Activated naive CD4-positive, alpha-beta T cell treated with Interleukin-2 at 50 U/mL for 16 hours (primary cell): ENCODE results near the gene CCK.

ENCODE experiments used
- DNase-seq: peaks from one replicate; pipeline ENCODE4 v3.0.0-alpha.2; 2020

The CCK gene

DNA sequence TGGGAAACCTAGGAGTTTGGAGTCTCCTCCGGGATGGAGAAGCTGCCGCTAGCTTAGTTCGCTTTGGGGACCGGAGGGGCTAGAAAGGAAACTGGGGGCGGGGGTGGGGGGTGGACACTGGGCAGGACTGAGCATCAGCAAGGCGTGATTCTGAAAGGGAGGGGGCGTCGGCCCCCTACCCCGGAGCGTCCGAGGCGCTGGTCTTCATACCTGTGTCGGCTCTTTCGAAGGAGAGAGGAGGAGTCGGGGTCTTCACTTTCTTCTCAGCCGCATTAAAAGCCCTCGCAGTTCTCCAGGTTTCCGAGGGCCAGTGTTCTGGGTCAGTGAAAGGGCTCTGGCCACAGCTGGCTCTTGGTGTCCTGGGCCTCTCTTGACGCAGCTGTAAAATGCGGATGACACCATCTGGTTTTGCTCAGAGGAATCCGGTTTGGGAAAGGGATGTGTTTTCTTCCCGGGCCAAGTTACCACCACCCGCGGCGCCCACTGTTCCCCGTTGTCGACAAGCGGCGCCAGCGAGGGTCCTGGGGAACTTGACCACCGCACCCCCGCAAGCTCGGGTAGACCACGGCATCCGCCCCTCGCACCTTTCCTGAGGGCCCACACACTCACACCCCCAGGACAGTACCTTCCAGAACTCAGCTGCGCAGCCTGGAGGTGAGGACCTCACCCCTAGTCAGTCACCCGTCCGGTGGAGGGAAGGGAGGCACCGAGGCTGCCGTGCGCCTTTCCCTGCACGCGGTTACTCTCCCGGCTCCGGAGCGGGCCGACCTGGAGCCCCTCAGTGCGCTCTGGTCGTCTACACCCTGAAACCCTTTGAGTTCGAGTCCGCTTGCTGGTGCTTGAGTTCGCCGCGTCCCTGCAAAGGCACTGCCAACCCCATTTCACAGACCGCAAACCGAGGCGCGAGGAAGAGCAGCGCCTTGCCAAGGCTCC lies 660 bp downstream of the CCK start:
- DNase-seq, result no peak

DNA sequence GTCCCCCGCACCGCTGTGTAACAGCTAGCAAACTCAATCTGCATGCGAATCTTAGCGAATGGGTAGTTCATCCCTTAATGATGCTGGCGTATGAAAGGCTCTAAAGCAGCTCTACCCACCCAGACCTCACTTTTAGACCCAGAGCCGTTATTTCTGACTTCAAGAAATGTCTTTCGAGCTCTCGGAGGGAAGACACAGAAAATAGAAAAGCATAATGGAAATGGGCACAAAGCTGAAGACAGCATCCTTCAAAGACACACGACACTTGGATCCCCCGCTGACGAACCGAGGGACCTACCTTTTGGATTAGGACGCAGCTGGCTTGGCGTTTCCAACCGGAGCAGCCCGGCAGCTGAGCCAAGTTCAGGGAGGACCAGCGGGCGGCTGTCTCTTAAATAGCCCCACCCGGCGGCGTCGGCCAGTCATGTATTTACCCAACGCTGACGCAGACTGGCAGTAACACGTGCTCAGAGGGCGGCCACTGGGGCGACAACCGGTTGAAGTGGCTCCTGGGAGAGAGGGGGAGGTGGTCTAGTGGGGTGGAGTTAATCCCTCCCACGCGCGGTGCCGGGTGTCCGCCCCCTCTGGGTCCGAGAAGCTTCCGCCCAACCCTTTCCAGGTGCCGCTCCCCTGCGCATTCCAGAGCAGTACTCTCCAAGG lies 1.5 kb downstream of the CCK start:
- DNase-seq, result no peak

DNA sequence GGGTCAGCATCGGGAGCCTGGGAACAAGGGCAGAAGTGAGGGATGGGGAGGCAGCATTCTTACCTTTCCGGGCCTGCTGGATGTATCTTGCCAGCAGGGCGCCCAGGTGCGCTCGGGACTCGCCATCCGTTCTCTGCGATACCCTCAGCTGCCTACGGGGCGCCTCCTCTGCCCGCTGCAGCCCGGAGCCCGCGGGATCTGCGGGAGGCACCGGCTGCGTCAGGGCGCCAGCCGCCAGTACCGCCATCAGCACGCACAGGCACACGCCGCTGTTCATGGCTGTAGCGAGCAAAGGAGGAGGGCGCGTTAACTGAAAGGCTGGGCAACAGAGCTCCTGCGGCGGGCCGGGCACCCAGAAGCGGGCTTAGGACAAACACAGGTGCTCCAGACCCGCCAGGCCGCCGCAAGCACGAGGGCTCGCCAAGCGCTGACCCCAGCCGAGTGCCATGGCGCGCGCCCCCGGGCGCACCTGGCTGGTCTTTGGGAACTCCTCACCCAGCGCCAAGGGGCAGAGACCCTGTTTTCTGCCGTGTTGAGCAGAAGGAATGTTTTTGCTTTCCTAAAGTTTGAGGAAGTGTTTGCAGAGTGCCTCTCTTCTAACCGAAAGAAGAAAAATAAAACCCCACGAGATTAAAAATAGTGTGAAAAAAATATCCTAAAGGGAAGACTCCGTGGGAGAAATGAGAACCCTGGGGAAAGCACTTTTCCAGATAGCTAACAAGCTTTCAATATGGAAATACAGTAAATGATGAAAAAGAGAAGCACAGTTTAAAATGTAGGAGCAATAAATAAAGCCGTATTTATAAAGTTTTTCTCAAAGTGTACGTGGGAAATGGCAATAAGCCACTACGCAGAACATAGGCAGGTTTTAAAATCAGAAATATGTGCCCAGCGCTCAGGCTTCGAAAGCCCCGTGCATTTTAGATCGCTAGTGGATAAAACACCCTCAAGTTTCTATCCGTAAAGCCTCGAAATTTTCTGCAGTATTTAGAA lies 2.3 kb downstream of the CCK start:
- DNase-seq, result no peak

DNA sequence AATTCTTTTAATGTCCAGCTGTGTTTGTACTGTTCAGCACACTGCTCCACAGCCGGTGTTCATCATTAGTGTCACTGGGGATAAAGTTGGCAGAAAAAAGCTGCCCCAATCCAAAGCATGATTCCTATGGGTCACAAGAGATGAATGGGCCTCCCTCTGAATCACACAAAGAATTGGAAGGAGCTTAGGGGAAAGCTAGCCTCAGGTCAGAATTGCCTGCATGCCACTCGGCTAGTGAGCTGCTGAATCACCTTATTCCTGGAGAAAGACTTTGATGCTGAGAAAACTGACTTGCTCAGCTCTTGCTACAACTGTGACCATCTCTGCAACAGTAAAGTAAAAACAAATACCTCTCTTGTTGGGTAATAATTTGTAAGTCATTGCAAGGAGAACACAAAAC lies 3.5 kb downstream of the CCK start:
- no peak for DNase-seq

DNA sequence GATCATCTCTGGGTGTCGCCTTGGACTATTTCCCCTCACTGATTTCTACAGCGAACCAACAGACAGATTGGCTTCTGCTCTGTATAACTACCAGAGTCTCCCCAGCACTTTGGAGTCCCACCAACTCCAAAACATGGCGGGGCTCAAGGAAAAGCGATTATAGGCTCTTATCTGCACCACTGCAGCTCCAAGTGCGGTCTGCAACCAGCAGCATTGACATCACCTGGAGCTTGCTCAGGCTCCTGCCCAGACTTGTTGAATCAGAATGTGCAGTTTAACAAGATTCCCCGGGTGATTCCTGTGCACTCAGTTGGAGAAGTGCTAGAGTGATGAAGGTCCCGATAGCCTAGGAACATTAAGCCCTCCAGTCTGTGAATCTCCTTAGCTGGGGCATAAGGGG lies 9.0 kb downstream of the CCK start:
- DNase-seq, result no peak

DNA sequence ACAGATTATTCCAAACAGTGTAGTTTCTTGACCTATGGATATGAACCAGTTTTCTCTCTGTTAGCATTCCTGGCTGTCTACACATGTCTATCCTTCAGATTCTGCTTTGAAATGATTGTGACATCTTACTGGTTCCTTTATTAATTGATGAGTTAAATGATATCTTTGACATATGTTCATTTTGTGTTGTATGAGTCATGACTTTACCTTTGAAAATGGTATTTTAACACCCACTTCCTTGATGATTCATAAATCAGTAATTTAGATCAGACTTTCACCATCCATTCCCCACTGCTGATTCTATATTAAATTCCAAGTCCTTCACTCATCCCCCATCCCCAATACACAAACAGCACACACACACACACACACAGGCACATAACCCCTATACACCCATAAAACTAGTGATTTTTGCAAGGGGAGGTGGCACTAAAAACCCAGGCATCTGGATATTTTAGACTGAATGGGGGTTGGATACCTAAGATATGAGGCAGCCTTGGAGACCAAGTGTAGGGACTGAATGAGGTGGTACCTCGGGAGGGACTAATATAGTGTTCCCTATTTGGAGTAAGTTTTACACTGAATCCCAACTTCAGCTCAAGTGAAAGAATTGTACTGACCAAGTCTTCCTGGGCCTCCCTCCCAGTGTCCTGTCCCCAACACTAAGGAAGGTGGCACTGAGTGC lies 9.7 kb downstream of the CCK start:
- no peak for DNase-seq

DNA sequence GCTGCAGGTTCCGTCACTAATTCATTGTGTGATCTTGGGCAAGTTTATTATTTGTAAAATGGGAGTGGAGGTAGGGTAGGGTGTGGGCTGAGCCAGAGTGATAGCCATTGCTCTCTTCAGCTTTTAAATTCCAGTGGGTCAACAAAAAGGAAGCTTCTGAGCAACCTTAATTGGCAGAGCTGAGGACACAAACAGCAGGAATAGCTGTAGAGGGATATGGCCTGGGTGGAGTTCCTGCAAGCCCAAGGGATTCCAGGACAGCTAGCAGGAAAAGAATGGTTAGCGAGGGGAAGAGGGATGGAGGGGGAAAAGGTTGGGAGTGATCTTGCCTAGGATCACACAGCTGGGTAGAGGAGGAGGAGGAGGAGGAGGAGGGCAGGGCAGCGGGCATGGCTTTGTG lies 11.4 kb downstream of the CCK start:
- no peak for DNase-seq

DNA sequence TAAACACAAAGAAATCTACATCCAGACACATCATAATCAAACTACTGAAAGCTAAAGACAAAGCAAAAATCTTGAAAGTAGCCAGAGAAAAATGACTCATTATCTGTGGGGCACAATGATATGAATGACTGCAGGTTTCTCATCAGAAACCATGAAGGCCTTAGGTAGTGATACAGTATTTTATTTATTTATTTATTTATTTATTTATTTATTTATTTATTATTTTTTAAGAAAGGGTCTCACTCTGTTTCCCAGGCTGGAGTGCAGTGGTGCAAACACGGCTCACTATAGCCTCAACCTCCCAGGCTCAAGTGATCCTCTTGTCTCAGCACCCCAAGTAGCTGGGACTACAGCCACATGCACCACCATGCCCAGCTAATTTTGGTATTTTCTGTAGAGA lies 15.2 kb downstream of the CCK start:
- DNase-seq, result no peak

DNA sequence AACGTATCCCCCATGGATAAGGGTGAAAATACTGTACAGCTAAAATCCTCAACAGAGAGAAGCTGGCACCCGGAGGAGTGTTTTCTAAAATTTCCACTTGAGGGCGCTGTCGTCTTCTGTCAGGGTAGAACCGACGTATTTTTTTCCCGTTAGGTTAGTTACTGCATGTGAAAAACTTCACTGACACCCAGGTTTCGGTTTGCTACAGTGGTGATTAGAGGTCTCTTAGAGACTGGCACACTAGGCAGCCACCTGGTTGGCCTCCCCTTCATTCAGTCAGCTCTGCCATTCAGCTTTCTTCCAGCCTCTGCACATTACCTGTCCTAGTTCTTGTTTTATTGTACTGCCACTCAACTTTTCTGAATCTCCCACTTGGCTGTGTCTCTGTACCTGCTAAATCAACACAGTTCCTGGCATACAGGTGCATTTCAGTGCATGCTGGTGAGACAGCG lies 18.4 kb downstream of the CCK start:
- DNase-seq, result peak; percentile 52

DNA sequence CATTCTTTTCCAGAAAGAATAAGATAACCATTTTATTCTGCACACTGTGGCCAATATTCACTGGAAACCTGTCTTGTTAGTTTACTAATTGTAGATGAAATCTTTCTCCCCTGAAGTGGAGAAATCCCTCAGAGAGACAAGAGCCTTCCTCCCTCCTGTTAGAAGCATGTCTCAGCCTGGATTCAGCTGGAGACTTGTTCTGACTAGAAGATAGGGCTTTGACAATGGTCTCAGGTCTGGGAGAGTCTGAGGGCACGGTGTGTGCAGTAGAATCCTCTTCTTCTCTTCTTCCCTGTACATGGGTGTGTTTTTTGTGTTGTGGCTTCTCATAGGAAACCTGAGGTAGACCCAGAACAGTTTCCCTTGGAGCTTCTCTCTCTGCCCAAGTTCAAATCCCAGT lies 19.9 kb downstream of the CCK start:
- DNase-seq, result no peak

DNA sequence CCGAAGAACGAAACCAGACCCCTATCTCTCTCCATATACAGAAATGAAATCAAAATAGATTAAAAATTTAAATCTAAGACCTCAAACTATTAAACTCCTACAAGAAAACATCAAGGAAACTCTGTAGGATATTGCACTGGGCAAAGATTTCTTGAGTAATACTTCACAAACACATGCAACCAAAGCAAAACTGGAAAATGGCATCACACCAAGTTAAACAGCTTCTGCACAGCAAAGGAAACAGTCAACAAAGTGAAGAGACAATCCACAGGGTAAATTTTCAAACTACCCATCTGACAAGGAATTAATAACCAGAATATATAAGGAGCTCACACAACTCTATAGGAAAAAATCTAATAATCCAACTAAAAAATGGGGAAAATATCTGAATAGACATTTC lies 29.4 kb downstream of the CCK start:
- no peak for DNase-seq

DNA sequence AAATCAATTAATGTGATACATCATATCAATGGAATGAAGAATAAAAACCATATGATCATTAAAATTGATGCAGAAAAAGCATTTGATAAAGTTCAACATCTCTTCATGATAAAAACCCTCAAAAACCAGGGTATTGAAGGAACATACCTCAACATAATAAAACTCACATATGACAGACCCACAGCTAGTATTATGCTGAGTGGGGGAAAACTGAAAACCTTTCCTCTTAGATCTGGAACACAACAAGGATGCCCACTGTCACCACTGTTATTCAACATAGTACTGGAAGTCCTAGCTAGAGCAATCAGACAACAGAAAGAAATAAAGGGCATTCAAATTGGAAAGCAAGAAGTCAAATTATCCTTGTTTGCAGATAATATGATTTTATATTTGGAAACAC lies 30.5 kb downstream of the CCK start:
- DNase-seq, result no peak

DNA sequence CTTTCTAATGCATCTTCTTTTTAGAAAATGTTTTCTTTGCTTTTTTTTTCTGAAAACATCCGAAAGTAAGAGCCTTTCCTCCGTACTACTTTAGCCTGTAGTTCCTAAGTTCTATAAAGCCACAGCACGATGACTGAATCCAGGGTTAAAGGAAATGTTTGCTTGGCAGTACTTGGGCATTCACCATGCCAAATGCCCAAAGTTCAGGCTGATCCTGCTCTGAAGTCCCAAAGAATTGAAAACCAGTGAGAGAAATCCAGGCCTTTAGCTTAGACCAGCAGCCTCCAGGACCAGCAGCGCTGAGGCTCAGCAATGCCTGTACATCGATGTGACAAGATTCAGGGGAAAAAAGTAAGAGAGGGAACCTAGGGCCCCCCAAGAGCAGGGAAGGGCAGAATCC lies 35.1 kb downstream of the CCK start:
- DNase-seq, result no peak

DNA sequence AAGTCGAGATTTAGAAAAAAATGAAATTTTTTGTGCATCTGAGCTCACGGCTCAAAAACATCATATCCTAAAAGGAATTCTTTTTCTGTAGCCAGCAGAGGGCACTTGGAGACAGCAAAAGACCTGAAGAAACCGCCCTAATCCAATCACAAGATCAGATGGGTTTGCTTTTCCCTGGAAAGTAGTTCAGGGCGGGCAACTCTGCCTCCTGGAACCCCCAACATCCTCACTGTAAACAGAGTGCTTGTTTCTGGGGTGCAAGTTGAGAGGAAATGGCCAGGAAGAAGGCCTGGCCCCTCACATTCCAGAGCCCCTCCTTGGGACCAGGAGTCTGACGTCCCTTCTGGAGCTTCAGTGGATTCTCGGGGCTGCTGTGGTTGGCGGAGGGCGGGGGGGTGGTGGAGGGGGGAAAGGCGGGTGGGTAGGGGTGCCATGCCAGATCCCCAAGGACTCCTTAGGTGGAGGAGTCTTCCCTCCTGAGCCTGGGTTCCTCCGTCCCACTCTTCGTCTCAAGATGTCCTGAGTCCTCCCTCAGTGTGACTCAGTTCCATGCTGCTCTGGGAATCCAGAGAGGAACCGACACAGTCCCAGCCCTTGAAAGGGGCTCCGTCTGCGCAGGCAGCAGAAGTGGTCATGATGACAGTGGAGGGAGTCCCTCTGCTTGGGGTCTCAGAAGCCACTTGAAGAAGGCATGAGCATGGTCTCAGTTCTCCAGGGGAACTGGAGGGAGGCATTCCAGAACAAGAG lies 35.9 kb downstream of the CCK start:
- DNase-seq, result no peak

DNA sequence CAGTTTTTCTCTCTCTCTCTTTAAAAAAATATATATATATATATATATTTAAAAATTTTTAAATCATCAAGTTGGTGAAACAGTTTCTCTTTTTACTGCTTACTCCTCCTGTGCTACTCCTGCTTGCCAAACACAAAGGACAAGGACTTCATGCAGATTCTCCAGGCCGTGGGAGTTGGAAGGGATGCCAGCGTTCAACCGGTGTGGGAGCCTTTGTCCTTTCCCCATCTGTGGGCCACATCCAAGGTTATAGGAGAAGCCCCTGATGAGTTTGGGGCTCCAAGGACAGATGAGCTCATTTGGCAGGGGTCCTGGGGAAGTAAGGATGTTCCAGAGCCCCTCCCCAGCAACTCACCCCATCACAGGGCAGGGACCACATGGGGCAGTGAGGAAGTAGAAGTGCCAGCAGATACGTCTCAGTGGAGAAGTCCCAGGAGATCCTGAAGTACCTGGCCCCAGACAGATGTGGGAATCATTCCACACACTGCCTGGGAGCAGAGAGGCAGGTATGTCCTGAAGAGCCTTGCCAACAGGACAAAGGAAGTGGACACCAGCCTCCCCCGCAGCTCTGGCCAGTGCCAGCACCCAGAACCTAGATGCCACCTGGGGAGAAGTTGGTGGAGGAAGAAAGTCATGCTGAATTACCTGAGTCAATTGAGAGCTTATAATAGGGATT lies 36.6 kb downstream of the CCK start:
- no peak for DNase-seq

DNA sequence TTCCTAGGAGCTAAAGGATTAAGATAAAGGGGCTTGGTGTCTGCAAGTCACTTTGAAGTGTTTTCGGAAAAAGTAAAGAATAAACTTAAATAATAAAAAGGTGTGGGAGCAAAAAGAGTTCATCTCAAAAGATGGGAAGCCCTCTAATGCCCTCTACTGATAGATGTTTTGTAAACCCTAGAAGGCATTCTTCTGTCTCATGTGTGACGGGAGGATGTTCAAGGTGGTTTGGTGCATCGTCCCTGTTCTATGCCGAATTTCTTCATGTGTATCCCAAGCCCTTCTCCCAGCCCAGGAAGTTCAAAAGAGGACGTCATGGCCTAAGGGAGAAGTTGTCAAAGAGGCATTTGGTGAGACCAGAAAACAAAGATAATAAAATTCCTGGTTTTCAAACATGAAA lies 37.2 kb downstream of the CCK start:
- no peak for DNase-seq

DNA sequence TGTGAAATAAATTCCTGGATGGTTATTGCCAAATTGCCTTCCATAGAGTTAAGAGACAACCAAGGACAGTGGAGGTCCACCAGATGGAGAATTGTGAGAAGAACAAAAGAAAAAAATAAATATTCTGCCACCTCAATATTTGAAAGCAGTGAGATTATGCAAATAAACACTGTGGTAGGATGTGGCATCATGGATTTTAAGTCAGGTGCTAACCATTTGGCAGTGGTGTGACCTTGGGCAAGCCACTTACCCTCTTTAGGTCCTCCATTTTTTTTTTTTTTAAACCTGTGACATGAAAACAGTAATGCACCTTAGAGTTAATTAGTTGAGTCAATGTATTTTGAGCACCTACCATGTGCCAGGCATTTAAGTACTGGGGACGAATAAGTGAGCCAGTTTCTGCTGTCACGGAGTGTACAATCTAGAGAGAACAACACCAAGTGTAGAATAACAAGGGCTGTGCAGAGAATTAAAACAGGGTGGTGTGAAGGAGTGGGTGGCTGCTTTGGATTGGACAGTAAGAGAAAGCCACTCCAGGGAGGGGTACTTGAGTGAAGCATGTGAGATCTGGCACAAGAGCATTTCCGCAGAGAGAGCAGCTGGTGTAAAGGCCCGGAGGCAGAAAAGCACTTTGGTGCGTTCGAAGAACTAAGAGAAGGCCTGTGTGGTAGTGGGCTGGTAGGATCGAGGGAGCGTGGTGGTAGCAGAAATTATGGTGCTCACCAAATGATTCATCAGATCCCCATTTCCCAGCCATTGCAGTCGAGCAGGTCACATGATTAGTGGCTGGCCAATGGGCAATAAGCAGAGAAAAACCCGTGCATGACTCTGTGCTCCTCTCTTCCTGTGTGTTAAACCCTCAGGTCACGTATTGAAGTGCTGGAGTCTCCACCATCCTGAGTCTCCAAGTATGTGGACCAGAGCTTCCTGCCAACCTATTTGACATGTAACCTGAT lies 39.2 kb downstream of the CCK start:
- no peak for DNase-seq

DNA sequence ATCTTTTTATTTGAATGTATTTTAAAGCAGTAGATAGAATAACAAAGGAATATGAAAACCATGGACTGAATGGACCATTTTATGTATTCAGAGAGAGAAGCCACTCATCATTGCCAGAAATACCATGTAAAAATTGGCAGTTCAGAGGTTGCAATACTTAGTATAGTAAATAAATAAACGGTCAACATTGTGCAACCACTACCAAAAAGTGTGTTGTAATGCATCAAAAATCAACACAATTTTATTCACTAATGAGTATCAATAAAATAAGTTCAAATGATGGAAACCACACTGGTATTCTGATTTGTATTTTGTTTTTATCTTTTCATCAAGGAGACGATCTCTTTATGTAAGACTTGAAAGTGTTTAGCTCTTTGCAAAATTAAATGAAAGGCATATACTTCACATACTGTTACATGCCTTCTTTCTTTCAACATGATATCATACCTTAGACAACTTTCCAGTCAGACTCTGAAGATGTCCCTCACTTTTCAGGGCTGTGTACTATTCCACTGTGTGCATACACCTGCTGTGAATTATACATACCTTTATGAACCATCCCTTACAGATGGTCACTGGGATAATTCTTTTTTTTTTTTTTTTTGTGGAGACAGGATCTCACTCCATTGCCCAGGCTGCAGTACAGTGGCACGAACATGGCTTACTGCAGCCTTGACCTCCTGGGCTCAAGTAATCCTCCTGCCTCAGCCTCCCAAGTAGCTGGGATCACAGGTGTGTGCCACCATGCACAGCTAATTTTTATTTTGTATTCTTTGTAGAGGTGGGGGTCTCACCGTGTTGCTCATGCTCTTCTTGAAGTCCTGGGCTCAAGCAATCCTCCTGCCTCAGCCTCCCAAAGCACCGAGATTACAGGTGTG lies 40.3 kb downstream of the CCK start:
- DNase-seq, result no peak
